Vagina (tissue), 2 donors: ENCODE data around the gene SIRT7.

Source experiments
- CTCF ChIP-seq, 3 experiments: fragments of 450-650 bp in 2 of 3; fragments of 200-600 bp in 1 of 3; sonication (generic) in 1 of 3; IDR thresholded peaks; one replicate each; pipeline ENCODE4 v1.5.1; 2017 to 2019; ENCODE audit warnings: antibody characterized with exemption in 3 of 3, mild to moderate bottlenecking in 2 of 3, moderate library complexity in 2 of 3
- POLR2AphosphoS5 ChIP-seq, 2 donors: sonication (generic); formaldehyde crosslinking; IDR thresholded peaks; one replicate each; pipeline ENCODE4 v1.9.0; 2017; ENCODE audit warnings: antibody characterized with exemption in 2 of 2, mild to moderate bottlenecking in 2 of 2, low read depth in 1 of 2; ENCODE audit not compliant: insufficient read depth in 1 of 2

- TF ChIP-seq POLR2AphosphoS5 (IDR thresholded peaks at IDR 0.05; ENCODE audit: insufficient read depth in 1 of 2, low read depth in 1 of 2) (no peak), CTCF (IDR thresholded peaks at IDR 0.05) (no peak)
Measured at GRCh38 chr17:81890447-81891302, 27.3 kb downstream of the SIRT7 start.
